ENCODE measurements around the gene DNASE1.
"Not testable (repeated sequence)": the region's sequence is repeated elsewhere in the genome, so short reads cannot be mapped to it uniquely, and the experiment has no call there.

The DNASE1 gene

GRCh38 chr16:3608069-3608468 lies 46.4 kb upstream of the DNASE1 start:
- Histone ChIP-seq H3K4me2 (ENCODE audit: low read length) (no peak overlapping the region), H2AFZ (ENCODE audit: low read depth, low read length) (no peak overlapping the region), H3K79me2 (ENCODE audit: low read length) (peaks cover 15% of the 10 kb centered on the region), H3K4me3 (ENCODE audit: low read length) (no peak overlapping the region), H3K27ac (ENCODE audit: low read length) (no peak overlapping the region), H3K4me1 (ENCODE audit: low read length) (peaks cover 12% of the 10 kb centered on the region), H3K9me3 (ENCODE audit: insufficient read depth, low read length) (no peaks in the 10 kb centered on the region), H3K9ac (ENCODE audit: low read length) (no peak overlapping the region), H3K36me3 (replicated peaks; ENCODE audit: low read depth, low read length) (no peaks in the 10 kb centered on the region), H4K20me1 (ENCODE audit: insufficient read depth, low read length) (no peaks in the 10 kb centered on the region), H3K27me3 (ENCODE audit: low read depth, low read length) (no peaks in the 10 kb centered on the region)
- no peak for TF ChIP-seq EZH2phosphoT487 (IDR thresholded peaks at IDR 0.05; ENCODE audit: low read depth)
- TF ChIP-seq, protein P1, sequence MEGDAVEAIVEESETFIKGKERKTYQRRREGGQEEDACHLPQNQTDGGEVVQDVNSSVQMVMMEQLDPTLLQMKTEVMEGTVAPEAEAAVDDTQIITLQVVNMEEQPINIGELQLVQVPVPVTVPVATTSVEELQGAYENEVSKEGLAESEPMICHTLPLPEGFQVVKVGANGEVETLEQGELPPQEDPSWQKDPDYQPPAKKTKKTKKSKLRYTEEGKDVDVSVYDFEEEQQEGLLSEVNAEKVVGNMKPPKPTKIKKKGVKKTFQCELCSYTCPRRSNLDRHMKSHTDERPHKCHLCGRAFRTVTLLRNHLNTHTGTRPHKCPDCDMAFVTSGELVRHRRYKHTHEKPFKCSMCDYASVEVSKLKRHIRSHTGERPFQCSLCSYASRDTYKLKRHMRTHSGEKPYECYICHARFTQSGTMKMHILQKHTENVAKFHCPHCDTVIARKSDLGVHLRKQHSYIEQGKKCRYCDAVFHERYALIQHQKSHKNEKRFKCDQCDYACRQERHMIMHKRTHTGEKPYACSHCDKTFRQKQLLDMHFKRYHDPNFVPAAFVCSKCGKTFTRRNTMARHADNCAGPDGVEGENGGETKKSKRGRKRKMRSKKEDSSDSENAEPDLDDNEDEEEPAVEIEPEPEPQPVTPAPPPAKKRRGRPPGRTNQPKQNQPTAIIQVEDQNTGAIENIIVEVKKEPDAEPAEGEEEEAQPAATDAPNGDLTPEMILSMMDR (IDR thresholded peaks at IDR 0.05; ENCODE audit: low read depth, low read length): no peak

DNA sequence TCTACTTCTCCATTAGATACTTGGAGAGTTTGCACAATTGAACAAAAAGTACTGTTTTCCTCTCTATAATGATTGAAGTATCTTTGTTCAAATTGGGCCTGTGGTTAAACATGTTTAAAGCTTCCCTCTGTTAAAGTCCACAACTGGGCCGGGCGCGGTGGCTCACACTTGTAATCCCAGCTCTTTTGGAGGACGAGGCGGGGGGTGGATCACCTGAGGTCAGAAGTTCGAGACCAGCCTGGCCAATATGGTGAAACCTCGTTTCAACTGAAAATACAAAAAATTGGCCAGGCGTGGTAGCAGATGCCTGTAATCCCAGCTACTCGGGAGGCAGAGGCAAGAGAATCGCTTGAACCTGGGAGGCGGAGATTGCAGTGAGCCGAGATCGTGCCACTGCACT lies 45.5 kb upstream of the DNASE1 start:
- not testable (repeated sequence) for H3K9ac ChIP-seq (ENCODE audit: low read length); H3K27ac ChIP-seq (ENCODE audit: low read length); H3K4me3 ChIP-seq (ENCODE audit: low read length); H2AFZ ChIP-seq (ENCODE audit: low read depth, low read length); H3K36me3 ChIP-seq (replicated peaks; ENCODE audit: low read depth, low read length); H3K9me3 ChIP-seq (ENCODE audit: insufficient read depth, low read length); H4K20me1 ChIP-seq (ENCODE audit: insufficient read depth, low read length); H3K27me3 ChIP-seq (ENCODE audit: low read depth, low read length); H3K4me2 ChIP-seq (ENCODE audit: low read length)
- Histone ChIP-seq H3K4me1 (ENCODE audit: low read length) (peaks cover 12% of the 10 kb centered on the region), H3K79me2 (ENCODE audit: low read length) (peaks cover 22% of the 10 kb centered on the region)

DNA sequence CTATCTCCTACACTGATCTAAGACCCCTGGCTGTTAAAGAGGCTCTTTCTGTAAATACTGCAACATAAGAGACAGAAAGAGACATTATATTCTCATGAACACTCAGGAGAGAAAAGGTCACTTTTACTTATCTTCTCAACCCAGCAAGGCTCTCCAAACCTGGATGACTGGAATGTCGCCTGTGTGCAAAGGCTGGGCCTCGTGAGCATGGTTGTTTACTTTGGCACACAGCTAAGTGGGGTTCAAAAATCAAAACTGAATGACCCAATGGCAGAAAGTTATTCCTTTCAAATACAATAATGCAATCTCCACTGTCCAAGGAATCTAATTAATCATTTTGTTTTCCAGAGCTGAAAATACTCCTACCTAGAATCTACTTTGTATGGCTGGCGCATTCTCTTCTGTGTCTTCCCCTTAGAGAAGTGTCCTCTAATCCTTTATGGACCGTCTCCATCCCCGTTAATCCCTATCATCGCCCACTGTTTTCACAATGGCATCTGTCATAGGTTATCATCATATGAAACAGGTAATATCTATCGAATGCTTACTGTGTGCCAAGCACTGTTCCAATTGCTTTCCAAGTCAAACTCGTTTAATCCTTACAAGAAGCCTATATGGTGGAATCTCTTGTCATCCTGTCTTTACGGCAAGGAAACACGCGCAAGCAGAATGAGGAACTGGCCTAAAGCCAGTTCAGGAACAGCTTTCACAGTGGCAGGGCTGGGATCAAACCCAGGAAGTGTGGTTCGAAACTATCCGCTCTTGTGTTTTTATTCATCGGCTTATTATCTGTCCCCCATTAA lies 44.4 kb upstream of the DNASE1 start:
- H3K4me1 ChIP-seq (ENCODE audit: low read length): peaks cover 12% of the 10 kb centered on the region

DNA sequence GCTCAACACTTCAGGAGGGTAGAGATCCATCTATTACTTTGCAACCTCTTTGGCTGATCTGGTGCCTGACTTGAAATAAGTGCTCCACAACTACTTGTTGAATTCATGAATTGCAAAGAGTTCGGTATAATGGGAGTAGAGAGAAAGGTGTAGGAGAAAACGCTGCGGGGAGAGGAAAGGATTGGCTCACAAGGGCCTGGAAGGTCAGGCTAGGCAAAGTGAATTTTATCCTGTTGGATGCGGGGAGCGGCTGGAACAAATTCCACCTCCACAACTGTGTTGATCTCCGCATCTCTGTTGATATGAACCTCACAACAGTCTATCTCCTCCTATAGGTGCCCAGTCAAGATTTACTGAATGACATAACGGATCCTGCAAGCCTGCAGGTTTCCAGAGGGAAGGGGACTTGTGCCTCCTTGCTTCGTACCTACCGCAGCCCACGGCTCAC lies 43.8 kb upstream of the DNASE1 start:
- Histone ChIP-seq H3K9ac (ENCODE audit: low read length) (peak overlapping the region; percentile 84), H3K36me3 (replicated peaks; ENCODE audit: low read depth, low read length) (peaks cover 10% of the 10 kb centered on the region), H3K27me3 (ENCODE audit: low read depth, low read length) (no peaks in the 10 kb centered on the region), H3K4me3 (ENCODE audit: low read length) (peak overlapping the region; percentile 99), H3K4me2 (ENCODE audit: low read length) (peak overlapping the region; percentile 91), H3K9me3 (ENCODE audit: insufficient read depth, low read length) (no peaks in the 10 kb centered on the region), H2AFZ (ENCODE audit: low read depth, low read length) (no peak overlapping the region), H4K20me1 (ENCODE audit: insufficient read depth, low read length) (no peaks in the 10 kb centered on the region), H3K27ac (ENCODE audit: low read length) (no peak overlapping the region), H3K4me1 (ENCODE audit: low read length) (peaks cover 12% of the 10 kb centered on the region), H3K79me2 (ENCODE audit: low read length) (peaks cover 37% of the 10 kb centered on the region)
- no peak for TF ChIP-seq EZH2phosphoT487 (IDR thresholded peaks at IDR 0.05; ENCODE audit: low read depth)
- TF ChIP-seq, protein P1 (IDR thresholded peaks at IDR 0.05; ENCODE audit: low read depth, low read length): no peak

More for the DNA sequence above, 44.4 kb upstream of the DNASE1 start:
- Histone ChIP-seq H3K4me3 (ENCODE audit: low read length) (peak overlapping the region; percentile 99), H3K79me2 (ENCODE audit: low read length) (peaks cover 31% of the 10 kb centered on the region), H3K9me3 (ENCODE audit: insufficient read depth, low read length) (no peaks in the 10 kb centered on the region), H3K4me2 (ENCODE audit: low read length) (peak overlapping the region; percentile 91), H4K20me1 (ENCODE audit: insufficient read depth, low read length) (no peaks in the 10 kb centered on the region), H3K9ac (ENCODE audit: low read length) (peak overlapping the region; percentile 84), H3K36me3 (replicated peaks; ENCODE audit: low read depth, low read length) (peaks cover 6% of the 10 kb centered on the region), H3K27me3 (ENCODE audit: low read depth, low read length) (no peaks in the 10 kb centered on the region), H3K27ac (ENCODE audit: low read length) (no peak overlapping the region), H2AFZ (ENCODE audit: low read depth, low read length) (no peak overlapping the region)
- TF ChIP-seq, protein P1 (IDR thresholded peaks at IDR 0.05; ENCODE audit: low read depth, low read length): no peak
- no peak for TF ChIP-seq EZH2phosphoT487 (IDR thresholded peaks at IDR 0.05; ENCODE audit: low read depth)
